Sigmoid colon (tissue), 4 donors: ENCODE measurements around the gene AKAP9.

Experiments used
- EP300 ChIP-seq, 4 donors: sonication (generic); formaldehyde crosslinking; IDR thresholded peaks; one replicate each; pipeline ENCODE4 v1.6.1; 2017; ENCODE audit warnings: antibody characterized with exemption in 4 of 4
- POLR2A ChIP-seq, 2 donors: fragments of 450-650 bp; IDR thresholded peaks; one replicate each; pipeline ENCODE4 v1.6.1; 2016; ENCODE audit warnings: antibody characterized with exemption in 2 of 2, mild to moderate bottlenecking in 2 of 2, moderate library complexity in 2 of 2
- POLR2AphosphoS5 ChIP-seq, 4 donors: sonication (generic); formaldehyde crosslinking; IDR thresholded peaks; one replicate each; pipeline ENCODE4 v1.6.1; 2017; ENCODE audit warnings: antibody characterized with exemption in 4 of 4
- TF ChIP-seq, protein P1 (sequence below), 4 experiments: fragments of 450-650 bp in 3 of 4; fragments of 200-600 bp in 1 of 4; IDR thresholded peaks; one replicate each; pipeline ENCODE4 v1.5.1; 2016 to 2019; ENCODE audit warnings: antibody characterized with exemption in 4 of 4, mild to moderate bottlenecking in 3 of 4, moderate library complexity in 2 of 4

GRCh38 chr7:91898240-91898992 is 42.2 kb upstream of the AKAP9 start:
- TF ChIP-seq POLR2A (IDR thresholded peaks at IDR 0.05) = no peak
- TF ChIP-seq POLR2AphosphoS5 (IDR thresholded peaks at IDR 0.05) = no peak
- TF ChIP-seq, protein P1, sequence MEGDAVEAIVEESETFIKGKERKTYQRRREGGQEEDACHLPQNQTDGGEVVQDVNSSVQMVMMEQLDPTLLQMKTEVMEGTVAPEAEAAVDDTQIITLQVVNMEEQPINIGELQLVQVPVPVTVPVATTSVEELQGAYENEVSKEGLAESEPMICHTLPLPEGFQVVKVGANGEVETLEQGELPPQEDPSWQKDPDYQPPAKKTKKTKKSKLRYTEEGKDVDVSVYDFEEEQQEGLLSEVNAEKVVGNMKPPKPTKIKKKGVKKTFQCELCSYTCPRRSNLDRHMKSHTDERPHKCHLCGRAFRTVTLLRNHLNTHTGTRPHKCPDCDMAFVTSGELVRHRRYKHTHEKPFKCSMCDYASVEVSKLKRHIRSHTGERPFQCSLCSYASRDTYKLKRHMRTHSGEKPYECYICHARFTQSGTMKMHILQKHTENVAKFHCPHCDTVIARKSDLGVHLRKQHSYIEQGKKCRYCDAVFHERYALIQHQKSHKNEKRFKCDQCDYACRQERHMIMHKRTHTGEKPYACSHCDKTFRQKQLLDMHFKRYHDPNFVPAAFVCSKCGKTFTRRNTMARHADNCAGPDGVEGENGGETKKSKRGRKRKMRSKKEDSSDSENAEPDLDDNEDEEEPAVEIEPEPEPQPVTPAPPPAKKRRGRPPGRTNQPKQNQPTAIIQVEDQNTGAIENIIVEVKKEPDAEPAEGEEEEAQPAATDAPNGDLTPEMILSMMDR (IDR thresholded peaks at IDR 0.05) = no peak
- no peak for TF ChIP-seq EP300 (IDR thresholded peaks at IDR 0.05)
